GM23248 (cell line): Measurements from ENCODE around the gene PAX1.

Experiments
- EZH2 ChIP-seq: fragments of 200-600 bp; sonication (generic); IDR thresholded peaks from 2 replicates; pipeline ENCODE4 v1.6.1; 2018; ENCODE audit warnings: antibody characterized with exemption, mild to moderate bottlenecking; ENCODE audit not compliant: insufficient read depth, poor library complexity, severe bottlenecking
- EZH2phosphoT487 ChIP-seq: fragments of 200-600 bp; sonication (generic); IDR thresholded peaks from 2 replicates; pipeline ENCODE4 v1.6.1; 2018; ENCODE audit warnings: antibody characterized with exemption, moderate library complexity, mild to moderate bottlenecking, low read depth; ENCODE audit not compliant: insufficient read depth

- no peak for TF ChIP-seq EZH2
- TF ChIP-seq EZH2phosphoT487 = no peak
Measured at GRCh38 chr20:21701171-21701876, 4.1 kb upstream of the PAX1 start.
